Stomach (tissue), 9 donors: ENCODE results near the gene KCNH1. TPM values are rescaled to one million over a fixed set of nuclear protein-coding genes. Genes with fewer than 3 reads are reported as not detected.
"Not testable (repeated sequence)": the region's sequence is repeated elsewhere in the genome, so short reads cannot be mapped to it uniquely, and the experiment has no call there.

Experiments
- DNase-seq, 2 donors: peaks; one replicate each; pipeline versions ENCODE4 v3.0.0 to v3.0.0-alpha.2; 2013 to 2019
- H3K27ac ChIP-seq, 5 donors: fragments of 200-600 bp in 4 of 5; sonication (generic) in 4 of 5; one replicate each; pipeline ENCODE4 v1.5.1; 2013 to 2019; ENCODE audit warnings: mild to moderate bottlenecking in 1 of 5, moderate library complexity in 1 of 5
- H3K27me3 ChIP-seq, 3 donors: fragments of 200-600 bp; sonication (generic); one replicate each; pipeline ENCODE4 v1.5.1; 2017 to 2019; ENCODE audit warnings: mixed run types in 1 of 3
- H3K36me3 ChIP-seq, 4 donors: fragments of 200-600 bp; sonication (generic); 1 replicate in 3 of 4; 2 replicates in 1 of 4; pipeline ENCODE4 v1.5.1; 2016 to 2019
- H3K4me1 ChIP-seq, 4 donors: fragments of 200-600 bp; sonication (generic); one replicate each; pipeline ENCODE4 v1.5.1; 2016 to 2019
- H3K4me3 ChIP-seq, 4 donors: fragments of 200-600 bp; sonication (generic) in 3 of 4; one replicate each; pipeline ENCODE4 v1.5.1; 2016 to 2019; ENCODE audit warnings: mild to moderate bottlenecking in 1 of 4
- H3K9me3 ChIP-seq, 4 donors: fragments of 200-600 bp; sonication (generic); one replicate each; pipeline ENCODE4 v1.5.1; 2016 to 2019
- EP300 ChIP-seq: sonication (generic); formaldehyde crosslinking; IDR thresholded peaks from one replicate; pipeline ENCODE4 v1.6.1; 2017; ENCODE audit warnings: antibody characterized with exemption
- POLR2A ChIP-seq, 4 donors: fragments of 450-650 bp; IDR thresholded peaks; one replicate each; pipeline ENCODE4 v1.6.1; 2016; ENCODE audit warnings: antibody characterized with exemption in 4 of 4, control low read depth in 2 of 4, mild to moderate bottlenecking in 1 of 4, moderate library complexity in 1 of 4
- POLR2AphosphoS5 ChIP-seq, 3 donors: sonication (generic); formaldehyde crosslinking; IDR thresholded peaks; one replicate each; pipeline ENCODE4 v1.6.1; 2016; ENCODE audit warnings: antibody characterized with exemption in 3 of 3
- WGBS, 5 donors: extraction: QIAGEN DNeasy Blood & Tissue Kit in 3 of 5; methylation state at CpG; one replicate each; pipeline versions ENCODE4 v1.1.5 to v1.1.7; 2013 to 2018; 5-methylcytosine and 5-hydroxymethylcytosine counted together
- intact Hi-C: fragments of 100-400 bp; cut with DNase I; formaldehyde crosslinking; loops from one replicate; pipeline ENCODE4 v1.15.1; 2023; ENCODE audit warnings: low total_unique reads
- polyA plus RNA-seq, 3 donors: library from polyadenylated mRNA; stranded (reverse); fragments of 200-250 nt; gene quantifications; one replicate each; pipeline ENCODE4 v1.2.3, GENCODE V29; 2013
- total RNA-seq, 5 donors: library from RNA; depleted of rRNA; stranded (reverse); fragments of >200 nt; gene quantifications; one replicate each; pipeline versions ENCODE4 v1.1.0 to v1.2.3, GENCODE V29; 2014 to 2016
- TF ChIP-seq, protein P1 (sequence below), 7 experiments: fragments of 450-650 bp in 4 of 7; fragments of 200-600 bp in 3 of 7; sonication (generic) in 3 of 7; IDR thresholded peaks; one replicate each; pipeline ENCODE4 v1.5.1; 2016 to 2019; ENCODE audit warnings: antibody characterized with exemption in 7 of 7, control low read depth in 2 of 7, mild to moderate bottlenecking in 1 of 7
- donor health status: healthy with polysubstance abuse.
- donor health status: Bipolar disorder and iron deficiency.
- donor health status: healthy.

KCNH1 gene
- total and polyA plus RNA-seq, 8 donors: 0.10 to 6.8 (median 3.2) TPM; not detected in 1

DNA sequence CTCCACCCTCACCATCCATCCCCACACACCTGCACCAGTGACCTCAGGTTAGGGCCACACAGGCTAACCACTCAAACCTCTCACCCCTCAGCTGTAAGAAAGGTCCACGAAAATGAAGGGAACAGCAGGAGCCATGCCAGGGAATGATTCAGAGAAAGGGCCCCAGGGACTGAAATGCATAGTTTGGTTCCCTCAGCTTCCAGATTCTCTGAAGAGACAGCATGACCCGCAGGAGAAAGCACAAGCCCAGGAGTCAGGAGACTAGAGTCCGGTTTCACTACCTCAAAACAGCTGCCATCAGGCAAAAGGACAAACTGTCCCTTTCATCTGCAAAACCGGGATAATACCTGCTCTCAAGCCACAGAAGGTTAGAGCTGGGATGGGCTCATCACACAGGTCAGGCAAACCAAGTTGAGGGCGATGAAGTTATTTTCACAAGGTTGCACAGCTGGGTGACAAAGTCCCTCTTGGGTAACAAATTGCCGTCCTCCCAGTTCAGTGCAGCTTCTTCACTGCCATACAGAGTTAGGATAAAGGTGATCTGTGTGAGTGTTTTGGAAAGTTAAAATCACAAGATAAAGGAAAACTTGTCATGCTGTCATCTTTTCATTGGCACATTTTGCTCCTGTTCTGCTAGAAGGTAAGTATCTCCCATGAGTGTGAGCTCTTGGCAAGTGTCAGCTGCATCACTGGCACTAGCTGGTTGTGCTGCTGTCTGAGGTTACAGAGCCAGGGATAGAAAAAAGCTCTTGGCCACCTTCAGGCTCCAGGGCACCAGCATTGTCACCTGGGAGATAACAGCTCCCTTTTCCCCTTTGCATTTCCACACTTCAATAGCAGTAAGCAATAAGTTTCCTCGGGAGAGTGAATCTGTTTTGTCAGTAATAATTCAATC is 120.4 kb downstream of the KCNH1 start:
- H3K27me3 ChIP-seq: no peaks in the 10 kb centered on the region
- no peaks in the 10 kb centered on the region for H3K4me1 ChIP-seq
- H3K36me3 ChIP-seq: no peaks in the 10 kb centered on the region
- 65 to 72% (median 70%) methylated on average over 6 to 7 of the region's 7 CpGs for WGBS, 5 donors
- DNase-seq: no peak
- H3K4me3 ChIP-seq: no peak overlapping the region
- intact Hi-C loops: no loop called here
- TF ChIP-seq POLR2A (IDR thresholded peaks at IDR 0.05) (no peak), POLR2AphosphoS5 (IDR thresholded peaks at IDR 0.05) (no peak), EP300 (no peak)
- TF ChIP-seq, protein P1, sequence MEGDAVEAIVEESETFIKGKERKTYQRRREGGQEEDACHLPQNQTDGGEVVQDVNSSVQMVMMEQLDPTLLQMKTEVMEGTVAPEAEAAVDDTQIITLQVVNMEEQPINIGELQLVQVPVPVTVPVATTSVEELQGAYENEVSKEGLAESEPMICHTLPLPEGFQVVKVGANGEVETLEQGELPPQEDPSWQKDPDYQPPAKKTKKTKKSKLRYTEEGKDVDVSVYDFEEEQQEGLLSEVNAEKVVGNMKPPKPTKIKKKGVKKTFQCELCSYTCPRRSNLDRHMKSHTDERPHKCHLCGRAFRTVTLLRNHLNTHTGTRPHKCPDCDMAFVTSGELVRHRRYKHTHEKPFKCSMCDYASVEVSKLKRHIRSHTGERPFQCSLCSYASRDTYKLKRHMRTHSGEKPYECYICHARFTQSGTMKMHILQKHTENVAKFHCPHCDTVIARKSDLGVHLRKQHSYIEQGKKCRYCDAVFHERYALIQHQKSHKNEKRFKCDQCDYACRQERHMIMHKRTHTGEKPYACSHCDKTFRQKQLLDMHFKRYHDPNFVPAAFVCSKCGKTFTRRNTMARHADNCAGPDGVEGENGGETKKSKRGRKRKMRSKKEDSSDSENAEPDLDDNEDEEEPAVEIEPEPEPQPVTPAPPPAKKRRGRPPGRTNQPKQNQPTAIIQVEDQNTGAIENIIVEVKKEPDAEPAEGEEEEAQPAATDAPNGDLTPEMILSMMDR (IDR thresholded peaks at IDR 0.05): no peak
- no peaks in the 10 kb centered on the region for H3K9me3 ChIP-seq
- no peak overlapping the region for H3K27ac ChIP-seq

DNA sequence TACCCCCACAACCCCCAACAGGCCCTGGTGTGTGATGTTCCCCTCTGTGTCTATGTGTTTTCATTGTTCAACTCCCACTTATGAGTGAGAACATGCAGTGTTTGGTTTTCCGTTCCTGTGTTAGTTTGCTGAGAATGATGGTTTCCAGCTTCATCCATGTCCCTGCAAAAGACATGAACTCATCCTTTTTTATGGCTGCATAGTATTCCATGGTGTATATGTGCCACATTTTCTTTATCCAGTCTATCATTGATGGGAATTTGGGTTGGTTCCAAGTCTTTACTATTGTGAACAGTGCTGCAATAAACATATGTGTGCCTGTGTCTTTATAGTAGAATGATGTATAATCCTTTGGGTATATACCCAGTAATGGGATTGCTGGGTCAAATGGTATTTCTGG is 122.8 kb downstream of the KCNH1 start:
- WGBS, 5 donors: 88 to 100% (median 100%) methylated on average over 1 of the region's 1 CpG
- H3K27me3 ChIP-seq, DNase-seq, H3K27ac ChIP-seq, H3K9me3 ChIP-seq, H3K4me1 ChIP-seq, intact Hi-C loops, H3K36me3 ChIP-seq, H3K4me3 ChIP-seq: not testable (repeated sequence)

DNA sequence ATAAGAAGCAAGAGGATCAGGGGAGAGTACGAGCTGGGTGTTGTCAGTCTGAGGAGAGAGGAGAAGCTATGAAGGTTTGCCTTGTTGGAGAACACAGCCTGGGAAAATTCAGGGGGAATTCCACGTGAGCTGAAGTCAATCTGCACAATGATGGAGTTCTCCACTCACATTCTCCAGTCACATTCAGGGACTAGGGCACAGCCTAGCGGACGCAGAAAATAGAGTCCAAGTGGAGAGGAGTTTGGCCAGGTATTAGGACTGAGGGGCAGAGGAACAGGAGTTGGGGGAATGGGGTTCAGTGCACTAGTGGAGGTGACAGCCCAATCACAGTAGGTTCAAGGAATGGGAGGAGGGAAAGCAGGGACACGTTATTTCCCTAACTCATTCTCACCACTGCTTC is 124.0 kb downstream of the KCNH1 start:
- TF ChIP-seq POLR2AphosphoS5 (IDR thresholded peaks at IDR 0.05) (no peak), EP300 (no peak), POLR2A (IDR thresholded peaks at IDR 0.05) (no peak)
- TF ChIP-seq, protein P1 (IDR thresholded peaks at IDR 0.05): no peak
- H3K36me3 ChIP-seq: no peaks in the 10 kb centered on the region
- no peak overlapping the region for H3K27ac ChIP-seq
- DNase-seq: no peak
- no peaks in the 10 kb centered on the region for H3K4me1 ChIP-seq
- intact Hi-C loops: no loop called here
- 56 to 71% (median 62%) methylated on average over 5 of the region's 5 CpGs for WGBS, 5 donors
- H3K9me3 ChIP-seq: no peaks in the 10 kb centered on the region
- H3K4me3 ChIP-seq: no peak overlapping the region
- H3K27me3 ChIP-seq: no peaks in the 10 kb centered on the region

DNA sequence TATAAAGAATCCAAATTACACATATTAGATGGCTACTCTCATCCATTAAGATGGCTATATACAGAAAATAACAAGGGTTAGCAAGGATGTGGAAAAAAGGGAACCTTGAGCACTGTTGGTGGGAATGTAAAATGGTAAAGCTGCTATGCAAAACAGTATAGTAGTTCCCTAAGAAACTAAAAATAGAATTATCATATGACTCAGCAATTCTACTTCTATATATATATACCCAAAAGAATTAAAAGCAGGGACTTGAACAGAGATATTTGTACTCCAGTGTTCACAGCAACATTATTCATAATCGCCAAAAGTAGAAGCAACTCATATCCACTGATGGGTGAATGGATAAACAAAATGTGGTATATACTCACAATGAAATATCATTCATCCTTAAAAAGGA is 126.1 kb downstream of the KCNH1 start:
- Histone ChIP-seq H3K9me3 (no peaks in the 10 kb centered on the region), H3K36me3 (no peaks in the 10 kb centered on the region), H3K27ac (no peak overlapping the region), H3K4me3 (no peak overlapping the region), H3K4me1 (no peaks in the 10 kb centered on the region), H3K27me3 (no peaks in the 10 kb centered on the region)
- WGBS, 5 donors: 85 to 97% (median 93%) methylated on average over 1 of the region's 1 CpG
- intact Hi-C loops: no loop called here
- no peak for DNase-seq
- TF ChIP-seq EP300 (no peak), POLR2A (IDR thresholded peaks at IDR 0.05) (no peak), POLR2AphosphoS5 (IDR thresholded peaks at IDR 0.05) (no peak)
- TF ChIP-seq, protein P1 (IDR thresholded peaks at IDR 0.05): no peak

DNA sequence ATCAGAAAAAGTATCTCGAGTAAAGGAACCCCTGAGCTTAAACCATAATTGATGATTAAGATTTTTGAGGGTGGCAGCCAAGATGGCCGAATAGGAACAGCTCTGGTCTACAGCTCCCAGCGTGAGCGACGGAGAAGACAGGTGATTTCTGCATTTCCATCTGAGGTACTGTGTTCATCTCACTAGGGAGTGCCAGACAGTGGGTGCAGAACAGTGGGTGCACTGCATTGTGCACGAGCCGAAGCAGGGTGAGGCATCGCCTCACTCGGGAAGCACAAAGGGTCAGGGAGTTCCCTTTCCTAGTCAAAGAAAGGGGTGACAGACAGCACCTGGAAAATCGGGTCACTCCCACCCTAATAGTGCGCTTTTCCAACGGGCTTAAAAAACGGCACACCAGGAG is 138.0 kb downstream of the KCNH1 start:
- DNase-seq, intact Hi-C loops, H3K27ac ChIP-seq, H3K4me1 ChIP-seq, H3K4me3 ChIP-seq, H3K9me3 ChIP-seq, H3K27me3 ChIP-seq, H3K36me3 ChIP-seq: not testable (repeated sequence)
- 89 to 97% (median 94%) methylated on average over 13 of the region's 13 CpGs for WGBS, 5 donors
